Inflammatory macrophage (primary cell): ENCODE measurements around the gene SHFL.

Experiments
- DNase-seq, 2 donors: peaks; one replicate each; pipeline ENCODE4 v3.0.0-alpha.2; 2020 to 2022
- total RNA-seq, 18 experiments: gene quantifications; one replicate each; lab custom pipeline; 2026; ENCODE audit warnings: mixed read lengths in 6 of 18, inconsistent platforms in 2 of 18; lab: John Stamatoyannopoulos, UW

Gene SHFL
- 11.9 to 119 (median 22.1) reads per million in 18 experiments for total RNA-seq

DNA sequence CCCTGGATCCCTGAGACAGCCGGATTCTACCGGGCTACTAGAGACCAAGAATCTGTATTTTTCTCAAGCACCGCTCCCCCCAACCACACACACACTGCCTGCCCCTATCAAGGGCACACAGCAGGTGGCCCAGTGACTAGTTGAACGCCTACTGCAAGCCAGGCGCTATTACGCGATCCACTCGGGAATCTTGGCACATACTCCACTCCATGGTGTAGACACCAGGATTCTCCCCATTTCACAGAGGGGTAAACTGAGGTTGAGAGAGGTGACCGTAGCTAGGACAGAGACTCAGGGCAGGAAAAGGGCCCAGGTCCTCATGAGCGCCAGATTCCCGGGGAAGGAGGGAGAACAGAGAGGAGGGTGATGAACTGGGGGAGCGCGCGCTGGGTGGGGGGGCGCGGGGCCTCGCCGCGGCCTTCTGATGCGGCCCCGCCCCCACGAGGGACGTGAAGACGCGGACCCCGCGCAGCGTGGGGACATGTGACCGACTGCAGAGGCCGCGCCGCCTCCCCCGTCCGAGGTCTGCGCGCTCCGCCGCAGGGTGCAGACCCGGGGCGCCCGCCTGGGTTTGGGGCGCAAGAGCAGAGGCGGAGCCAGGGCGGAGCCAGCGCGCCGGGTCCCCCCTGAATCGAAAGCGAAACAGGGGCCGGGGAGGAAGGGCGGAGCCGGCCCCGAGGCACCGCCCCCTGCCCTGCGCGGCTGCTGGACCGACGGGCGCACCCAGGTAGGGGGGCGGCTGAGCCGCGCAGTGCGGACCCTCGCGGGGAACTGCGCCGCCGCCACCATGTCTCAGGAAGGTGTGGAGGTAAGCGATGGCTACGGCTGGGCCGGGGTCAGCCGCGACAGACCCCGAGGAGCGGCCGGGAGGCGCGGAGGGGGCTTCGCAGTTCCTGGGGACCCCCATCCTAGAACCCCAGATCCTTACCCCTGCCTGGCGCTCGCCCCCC is at the start of gene SHFL:
Gene SHFL (plus strand): TSS at position 677 of the 950 bp plus-strand sequence. CDS start 111 bp downstream, at position 788.
- DNase-seq, result peak; percentile 63 to 72

GRCh38 chr19:10036601-10037071 is 49.5 kb upstream of the SHFL start:
- no peak for DNase-seq

- DNase-seq, result no peak
These were observed 48.8 kb upstream of the SHFL start for GRCh38 chr19:10037367-10037766.

DNA sequence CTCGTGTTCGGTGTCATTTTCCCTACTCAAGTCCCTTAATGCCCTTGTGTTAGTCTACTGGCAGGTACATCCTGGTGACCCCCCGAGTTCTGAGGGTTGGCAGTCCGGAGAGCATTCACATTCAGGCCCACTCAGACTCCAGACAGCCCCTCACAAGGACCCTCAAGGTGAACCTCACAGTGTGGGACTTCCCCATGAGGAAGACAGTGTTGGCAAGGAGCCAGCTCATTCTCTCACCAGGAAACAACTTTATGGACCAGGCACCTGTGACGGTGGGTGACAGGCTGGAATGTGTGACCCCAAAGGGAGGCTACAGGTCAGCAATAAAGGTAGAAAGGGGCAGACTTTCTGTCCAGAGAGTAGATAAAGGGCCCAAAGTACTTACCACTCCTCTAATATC is 48.3 kb upstream of the SHFL start:
- no peak for DNase-seq

- DNase-seq, result no peak
These were observed 42.7 kb upstream of the SHFL start for GRCh38 chr19:10043286-10043927.

- DNase-seq, result no peak
These were observed 41.7 kb upstream of the SHFL start for GRCh38 chr19:10044390-10044789.

DNA sequence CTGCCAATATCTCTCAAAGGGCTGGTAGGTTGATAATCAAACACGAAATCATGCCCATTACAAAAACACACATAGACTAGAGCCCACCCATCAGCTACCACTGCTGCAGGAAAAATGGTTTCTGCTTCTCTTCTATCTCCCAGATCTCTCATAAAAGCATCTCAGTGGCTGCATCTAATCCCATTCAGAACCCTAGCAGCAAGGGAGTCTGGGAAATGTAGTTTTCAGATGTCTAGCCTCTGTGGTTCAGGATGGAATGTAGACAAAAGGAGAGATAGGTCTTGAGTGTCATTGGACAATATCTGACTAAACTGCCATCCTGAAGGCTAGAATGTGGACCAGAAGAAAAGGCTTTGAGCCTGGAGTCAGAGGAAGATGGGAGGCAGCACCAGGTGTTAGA is 40.7 kb upstream of the SHFL start:
- DNase-seq, result no peak

DNA sequence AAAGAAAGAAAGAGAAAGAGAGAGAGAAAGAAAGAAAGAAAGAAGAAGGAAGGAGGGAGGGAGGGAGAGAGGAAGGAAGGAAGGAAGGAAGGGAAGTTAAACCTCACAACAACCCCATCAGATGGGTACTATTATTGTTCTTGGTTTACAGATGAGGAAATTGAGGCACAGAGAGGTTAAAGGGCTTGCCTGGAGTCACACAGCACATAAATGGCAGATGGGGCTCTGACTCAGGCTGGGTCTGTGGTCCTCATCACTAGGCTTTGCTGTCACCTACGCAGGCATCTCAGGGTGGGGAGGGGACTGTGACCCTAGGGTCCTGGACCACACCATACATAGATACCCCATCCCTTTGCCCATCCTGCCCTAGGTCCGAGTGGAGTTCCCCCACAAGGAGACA is 36.5 kb upstream of the SHFL start:
- DNase-seq, result no peak

GRCh38 chr19:10052602-10053360 is 33.3 kb upstream of the SHFL start:
- no peak for DNase-seq

- no peak for DNase-seq
These were observed 24.3 kb upstream of the SHFL start for GRCh38 chr19:10061717-10062310.

DNA sequence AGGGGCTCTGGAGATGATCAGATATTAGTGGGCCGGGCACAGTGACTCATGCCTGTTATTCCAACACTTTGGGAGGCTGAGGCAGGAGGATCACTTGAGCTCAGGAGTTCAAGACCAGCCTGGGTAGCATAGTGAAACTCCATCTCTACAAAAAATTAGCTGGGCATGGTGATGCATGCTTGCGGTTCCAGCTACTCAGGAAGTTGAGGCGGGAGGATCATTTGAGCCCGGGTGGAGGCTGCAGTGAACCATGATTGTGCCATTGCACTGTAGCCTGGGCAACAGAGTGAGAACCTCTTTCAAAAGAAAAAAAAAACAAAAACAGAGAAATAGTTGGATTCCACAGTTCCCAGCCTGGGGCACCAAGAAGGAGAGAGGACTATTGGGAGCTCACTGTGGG is 17.9 kb upstream of the SHFL start:
- DNase-seq, result no peak

- DNase-seq, result no peak
These were observed 17.1 kb upstream of the SHFL start for GRCh38 chr19:10069046-10069445.

DNA sequence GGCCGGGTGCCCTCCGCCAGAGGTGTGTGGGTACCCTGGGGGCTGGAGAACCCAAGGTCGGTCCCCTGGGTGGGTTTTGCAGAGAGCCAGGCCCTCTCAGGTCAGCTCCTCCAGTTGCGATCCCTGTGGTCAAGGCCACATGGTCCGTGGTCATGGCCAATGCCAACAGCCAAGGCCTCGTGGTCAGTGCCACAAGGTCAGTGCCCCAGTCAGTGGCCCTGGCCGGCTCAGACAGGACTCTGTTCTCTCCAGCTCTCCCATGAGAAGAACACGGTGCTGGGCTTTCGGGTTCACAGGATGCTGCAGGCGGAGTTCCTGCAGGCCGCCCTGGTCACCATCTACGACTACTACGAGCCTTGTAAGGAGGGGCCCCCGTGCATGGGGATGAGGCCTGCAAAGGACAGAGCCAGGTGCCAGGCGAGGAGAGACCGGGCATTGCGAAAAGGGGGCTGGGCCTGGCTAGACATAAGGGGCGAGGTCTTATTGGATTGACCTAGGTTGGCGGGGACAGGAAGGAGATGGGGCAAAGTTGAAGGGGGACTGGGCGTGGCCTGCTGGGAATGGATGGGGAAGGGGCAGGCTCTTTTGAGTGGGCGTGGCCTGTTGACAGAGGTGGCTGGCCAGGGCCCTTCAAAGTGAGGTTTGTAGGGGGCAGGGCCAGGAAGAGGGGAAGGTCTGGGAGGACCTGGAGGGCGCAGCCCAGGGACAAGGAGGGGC is 15.2 kb upstream of the SHFL start:
- no peak for DNase-seq

DNA sequence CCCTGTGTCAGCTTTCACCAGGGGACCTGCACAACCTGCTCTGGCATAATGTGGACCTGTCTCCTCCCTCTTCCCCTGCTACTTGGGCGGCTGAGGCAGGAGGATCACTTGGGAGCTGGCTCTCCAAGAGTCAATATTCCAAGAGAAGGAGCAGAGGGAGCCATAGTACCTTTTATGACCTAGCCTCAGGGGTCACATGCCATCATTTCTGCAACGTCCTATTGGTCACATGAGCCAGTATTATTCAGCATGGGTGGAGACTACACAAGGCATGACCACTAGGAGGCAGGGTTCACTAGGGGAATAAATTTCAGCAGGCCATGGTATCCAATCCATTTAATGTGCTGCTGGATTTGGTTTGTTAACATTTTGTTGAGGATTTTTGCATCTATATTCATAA is 12.0 kb upstream of the SHFL start:
- peak; percentile 46 to 56 for DNase-seq

GRCh38 chr19:10076535-10076934 is 9.6 kb upstream of the SHFL start:
- no peak for DNase-seq

GRCh38 chr19:10078329-10078728 is 7.8 kb upstream of the SHFL start:
- peak; percentile 38 to 52 for DNase-seq

DNA sequence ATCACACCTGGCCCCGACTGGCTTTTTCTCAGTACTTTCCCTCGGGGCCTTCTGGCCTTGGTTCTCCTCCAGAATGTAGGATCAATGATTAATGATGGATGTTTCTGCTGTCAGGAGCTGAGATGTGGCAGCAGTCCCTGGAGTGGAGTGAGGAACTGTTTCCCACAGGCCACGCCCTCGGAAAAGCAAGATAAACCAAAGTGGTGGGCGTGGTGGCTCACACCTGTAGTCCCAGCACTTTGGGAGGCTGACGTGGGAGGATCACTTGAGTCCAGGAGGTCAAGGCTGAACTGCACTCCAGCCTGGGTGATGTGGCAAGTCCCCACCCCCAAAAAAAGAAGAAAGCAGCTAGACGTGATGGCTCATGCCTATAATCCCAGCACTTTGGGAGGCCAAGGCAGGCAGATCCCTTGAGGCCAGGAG is 7.1 kb upstream of the SHFL start:
- DNase-seq, result no peak

GRCh38 chr19:10083911-10084310 is 2.2 kb upstream of the SHFL start:
- DNase-seq, result no peak

DNA sequence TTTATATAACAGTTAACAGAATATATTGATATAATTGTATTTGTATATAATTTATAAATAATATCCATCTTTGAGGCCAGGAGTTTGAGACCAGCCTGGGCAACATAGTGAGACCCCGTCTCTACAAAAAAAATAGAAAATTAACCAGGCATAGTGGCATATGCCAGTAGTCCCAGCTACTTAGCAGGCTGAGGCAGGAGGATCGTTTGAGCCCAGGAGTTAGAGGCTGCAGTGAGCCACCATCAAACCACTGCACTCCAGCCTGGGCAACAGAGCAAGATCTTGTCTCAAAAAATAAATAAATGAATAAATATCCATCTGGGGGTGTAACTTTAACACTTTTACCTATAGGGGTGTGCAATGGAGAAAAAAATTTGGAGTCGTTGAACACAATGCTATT is 1.3 kb upstream of the SHFL start:
- no peak for DNase-seq

DNA sequence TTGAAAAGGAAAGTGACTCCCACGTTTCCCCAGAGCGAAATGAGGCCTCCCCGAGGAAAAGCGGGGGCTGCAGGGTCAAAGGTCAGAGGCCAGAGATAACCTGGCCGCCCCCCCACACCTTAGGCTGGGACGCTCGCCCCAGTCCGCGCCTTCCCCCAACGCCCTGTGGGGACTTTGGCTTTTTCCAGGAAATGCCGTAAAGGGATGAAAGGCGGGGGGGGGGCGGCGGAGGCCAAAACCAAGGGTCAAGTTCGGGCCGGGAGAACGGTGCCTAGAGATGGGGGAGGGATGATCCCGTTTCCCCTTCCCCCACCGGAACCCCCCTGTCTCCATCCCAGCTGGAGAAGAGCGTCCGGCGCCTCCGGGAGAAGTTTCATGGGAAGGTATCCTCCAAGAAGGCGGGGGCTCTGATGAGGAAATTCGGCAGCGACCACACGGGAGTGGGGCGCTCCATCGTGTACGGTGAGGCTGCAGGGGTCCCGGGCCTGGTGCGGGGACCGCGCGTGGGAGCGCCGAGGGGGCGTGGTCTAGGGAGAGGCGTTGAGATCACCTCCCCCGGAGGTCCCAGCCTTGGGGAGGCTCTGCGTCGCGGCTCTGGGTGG is 575 bp downstream of the SHFL start:
- no peak for DNase-seq

DNA sequence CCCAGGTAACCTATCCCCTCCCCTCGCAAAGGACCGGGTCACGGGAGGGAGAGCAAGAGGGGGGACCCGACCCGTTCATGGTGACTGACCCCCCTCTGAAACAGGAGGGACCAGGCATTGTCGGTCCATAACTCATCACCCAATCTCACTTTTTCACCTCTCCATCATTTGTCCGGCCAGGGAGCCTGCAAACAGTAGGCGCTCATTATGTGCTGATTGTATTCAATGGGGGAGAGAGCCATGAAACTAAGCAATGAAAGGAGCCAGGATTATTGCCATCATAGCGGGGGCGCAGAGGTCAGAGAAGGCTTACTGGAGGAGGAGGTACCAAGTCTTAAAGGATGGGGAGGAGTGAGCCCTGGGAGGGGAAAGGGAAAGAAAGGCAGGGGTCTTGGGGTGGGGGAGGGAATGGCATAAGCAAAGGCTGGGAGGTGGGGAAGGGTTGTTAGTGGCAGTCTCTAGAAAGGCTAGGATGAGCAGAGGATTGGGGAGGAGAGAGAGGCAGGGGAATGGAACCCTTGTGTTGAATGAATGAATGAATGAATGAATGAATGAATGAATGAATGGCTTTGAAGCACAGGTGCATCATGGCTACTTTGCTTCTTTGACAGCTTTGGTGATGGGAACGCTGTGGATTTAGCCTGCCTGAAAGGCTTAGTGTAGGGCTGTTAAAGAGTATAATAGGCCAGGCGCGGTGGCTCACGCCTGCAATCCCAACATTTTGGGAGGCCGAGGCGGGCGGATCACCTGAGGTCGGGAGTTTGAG is 1.4 kb downstream of the SHFL start:
- DNase-seq, result no peak
